GM21576 (cell line): ENCODE measurements around the gene DNAI1.

ENCODE experiments used
- ATAC-seq: cut with Tn5 transposase; IDR thresholded peaks from one replicate; pipeline ENCODE4 v1.9.1; 2021; ENCODE audit warnings: mild to moderate bottlenecking, moderate library complexity; ENCODE audit not compliant: unreplicated experiment

Gene DNAI1

DNA sequence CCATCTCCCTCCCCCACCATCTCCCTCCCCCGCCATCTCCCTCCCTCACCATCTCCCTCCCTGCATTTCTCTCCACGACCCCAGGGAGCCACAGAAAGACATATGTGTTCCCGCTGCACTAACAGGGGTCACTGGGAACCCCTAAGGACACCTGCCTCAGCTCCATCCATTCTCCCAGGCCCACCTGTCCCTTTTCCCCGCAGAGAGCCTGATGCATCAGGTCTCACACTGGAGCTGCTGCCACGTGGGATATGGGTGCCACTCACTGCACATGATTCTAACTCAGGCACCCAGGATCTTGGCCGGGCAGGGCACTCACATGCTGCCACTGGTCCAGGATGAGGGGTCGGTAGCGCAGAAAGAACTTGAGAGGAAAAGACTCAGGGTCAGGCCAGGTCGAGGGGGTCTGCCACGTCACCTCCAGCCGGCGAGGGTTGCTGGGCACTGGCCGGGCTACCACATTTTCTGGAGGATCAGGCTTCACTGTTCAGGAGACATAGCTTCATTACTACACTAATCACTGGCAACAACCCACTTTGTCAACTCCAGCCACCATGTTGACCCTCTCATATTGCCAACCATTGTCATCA, 97.4 kb downstream of the DNAI1 start:
- ATAC-seq, result no peak

- ATAC-seq, result no peak
These were observed 98.3 kb downstream of the DNAI1 start for GRCh38 chr9:34556949-34557348.

GRCh38 chr9:34557426-34558321, 99.1 kb downstream of the DNAI1 start:
- ATAC-seq, result no peak

DNA sequence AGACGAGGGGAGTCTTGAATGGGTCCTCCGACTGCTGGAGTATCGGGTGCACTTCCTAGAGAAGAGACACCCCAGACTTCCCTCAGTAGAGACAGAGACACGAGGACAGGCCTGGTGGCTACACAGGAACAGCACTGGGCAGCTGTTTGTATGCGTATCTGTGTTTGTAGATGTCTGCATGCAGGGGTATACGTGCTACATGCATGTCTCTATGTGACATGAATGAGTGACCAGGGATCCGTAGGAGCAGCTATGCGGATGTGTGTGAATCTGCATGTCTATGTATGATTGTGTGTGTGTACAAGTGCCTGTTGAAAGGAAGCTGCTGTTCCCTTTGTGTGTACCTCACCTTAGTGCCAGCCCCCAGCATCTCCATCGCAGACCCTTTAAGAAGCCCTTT, 99.8 kb downstream of the DNAI1 start:
- no peak for ATAC-seq

GRCh38 chr9:34558919-34559623, 100.5 kb downstream of the DNAI1 start:
- no peak for ATAC-seq

- ATAC-seq, result no peak
These were observed 101.2 kb downstream of the DNAI1 start for GRCh38 chr9:34559624-34560455.

DNA sequence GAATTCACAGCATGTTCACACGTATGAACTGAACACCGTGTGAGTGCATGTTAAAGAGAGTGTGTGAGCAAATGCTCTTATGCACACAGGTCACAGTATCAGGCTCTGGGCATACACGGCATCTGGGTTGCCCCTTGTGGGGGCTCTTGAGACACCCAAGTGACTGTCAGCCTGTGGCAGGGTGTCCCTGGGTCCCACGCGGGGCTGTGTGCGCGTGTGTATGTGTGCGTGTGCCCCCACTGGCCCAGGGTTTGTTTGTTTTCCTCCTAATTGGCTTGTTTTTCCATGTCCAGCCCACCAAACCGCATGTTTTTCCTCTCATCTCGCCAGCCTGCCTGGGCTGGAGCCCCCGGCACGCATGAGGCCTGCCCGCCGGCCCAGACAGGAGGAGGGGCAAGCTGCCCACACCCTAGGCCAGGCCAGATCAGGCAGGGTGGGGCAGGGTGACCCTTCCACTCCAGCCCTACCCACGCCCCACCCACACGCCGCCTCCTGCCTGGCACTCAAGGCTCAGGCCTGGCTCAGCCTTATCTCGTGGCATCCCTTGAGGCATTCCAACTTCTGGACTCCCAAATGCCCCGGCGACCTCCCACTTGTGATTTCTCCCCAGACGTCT, 102.1 kb downstream of the DNAI1 start:
- no peak for ATAC-seq

- ATAC-seq, result no peak
These were observed 103.6 kb downstream of the DNAI1 start for GRCh38 chr9:34562135-34562745.

- ATAC-seq, result no peak
These were observed 104.7 kb downstream of the DNAI1 start for GRCh38 chr9:34563262-34563661.

GRCh38 chr9:34564617-34565016, 106.0 kb downstream of the DNAI1 start:
- no peak for ATAC-seq

GRCh38 chr9:34565856-34566255, 107.3 kb downstream of the DNAI1 start:
- no peak for ATAC-seq

GRCh38 chr9:34566322-34566721, 107.7 kb downstream of the DNAI1 start:
- ATAC-seq, result no peak

- no peak for ATAC-seq
These were observed 108.4 kb downstream of the DNAI1 start for GRCh38 chr9:34566972-34567371.

GRCh38 chr9:34568133-34568532, 109.5 kb downstream of the DNAI1 start:
- ATAC-seq, result no peak

DNA sequence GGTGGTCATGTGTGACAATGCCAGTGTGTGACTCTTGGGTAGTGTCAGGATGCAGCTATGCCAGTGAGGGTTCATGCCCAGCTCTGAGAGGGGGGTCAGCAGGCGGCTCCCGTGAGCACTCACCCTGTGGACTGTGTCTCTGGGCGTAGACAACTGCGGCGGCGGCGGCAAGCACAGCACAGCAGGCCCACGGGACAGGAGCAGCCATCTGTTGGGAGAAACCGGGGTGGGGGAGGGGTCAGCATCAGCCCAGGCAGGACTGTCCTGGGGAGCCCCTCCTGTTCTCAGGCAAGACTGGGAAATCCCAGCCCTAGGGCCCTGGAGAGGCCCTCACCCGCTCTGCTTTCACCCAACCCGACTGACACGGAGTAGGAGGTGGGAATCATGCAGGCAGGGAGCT, 110.2 kb downstream of the DNAI1 start:
- no peak for ATAC-seq

GRCh38 chr9:34570376-34570775, 111.8 kb downstream of the DNAI1 start:
- ATAC-seq, result no peak
